Liver (tissue), 9 donors: ENCODE data around the gene PKP3. TPM values are rescaled to one million over a fixed set of nuclear protein-coding genes. Genes with fewer than 3 reads are reported as not detected.

Experiments
- DNase-seq: peaks from one replicate; pipeline ENCODE4 v3.0.0-alpha.2; 2017; ENCODE audit warnings: low spot score
- H3K27ac ChIP-seq, 2 donors: one replicate each; pipeline ENCODE4 v1.7.0; 2013; ENCODE audit warnings: inconsistent platforms in 2 of 2, low read length in 2 of 2, control low read depth in 1 of 2, low read depth in 1 of 2, mild to moderate bottlenecking in 1 of 2
- H3K27me3 ChIP-seq, 4 donors: one replicate each; pipeline versions ENCODE4 v1.6.1 to v1.7.0; 2013; ENCODE audit warnings: low read length in 3 of 4, inconsistent platforms in 1 of 4, mild to moderate bottlenecking in 1 of 4, moderate library complexity in 1 of 4; ENCODE audit not compliant: control insufficient read depth in 4 of 4, insufficient read depth in 4 of 4
- H3K36me3 ChIP-seq, 4 donors: one replicate each; pipeline versions ENCODE4 v1.6.1 to v1.7.0; 2013; ENCODE audit warnings: low read length in 3 of 4, mild to moderate bottlenecking in 3 of 4, low read depth in 1 of 4, moderate library complexity in 1 of 4; ENCODE audit not compliant: control insufficient read depth in 4 of 4, insufficient read depth in 3 of 4
- H3K4me1 ChIP-seq, 4 donors: one replicate each; pipeline versions ENCODE4 v1.6.1 to v1.7.0; 2013; ENCODE audit warnings: low read length in 3 of 4, mild to moderate bottlenecking in 3 of 4, moderate library complexity in 1 of 4; ENCODE audit not compliant: control insufficient read depth in 4 of 4, insufficient read depth in 4 of 4
- H3K4me3 ChIP-seq, 3 donors: one replicate each; pipeline versions ENCODE4 v1.6.1 to v1.7.0; 2013; ENCODE audit warnings: low read length in 3 of 3, control low read depth in 1 of 3, low read depth in 1 of 3, mild to moderate bottlenecking in 1 of 3
- H3K9ac ChIP-seq, 2 donors: one replicate each; pipeline ENCODE4 v1.7.0; 2013; ENCODE audit warnings: low read length in 2 of 2, mild to moderate bottlenecking in 2 of 2, moderate library complexity in 2 of 2, control low read depth in 1 of 2, low read depth in 1 of 2
- H3K9me3 ChIP-seq, 4 donors: one replicate each; pipeline versions ENCODE4 v1.6.1 to v1.7.0; 2013; ENCODE audit warnings: low read length in 3 of 4; ENCODE audit not compliant: control insufficient read depth in 4 of 4
- ATF3 ChIP-seq: IDR thresholded peaks from 2 replicates; pipeline ENCODE4 v1.6.1; 2016; ENCODE audit warnings: antibody characterized with exemption
- CTCF ChIP-seq: fragments of 150-350 bp; IDR thresholded peaks from 2 replicates; pipeline ENCODE4 v1.5.1; 2017; ENCODE audit warnings: improper control_type of control experiment, low read depth, low read length; ENCODE audit not compliant: missing input control
- EGR1 ChIP-seq, 2 donors: IDR thresholded peaks; 2 replicates each; pipeline ENCODE4 v1.6.1; 2016 to 2018; ENCODE audit warnings: antibody characterized with exemption in 2 of 2, low read depth in 2 of 2
- FOXA1 ChIP-seq: IDR thresholded peaks from 2 replicates; pipeline ENCODE4 v1.6.1; 2016; ENCODE audit warnings: antibody characterized with exemption
- FOXA2 ChIP-seq: IDR thresholded peaks from 2 replicates; pipeline ENCODE4 v1.6.1; 2016; ENCODE audit warnings: antibody characterized with exemption
- GABPA ChIP-seq, 2 donors: IDR thresholded peaks in 1 of 2; conservative IDR thresholded peaks in 1 of 2; 2 replicates each; pipeline ENCODE4 v1.6.1; 2016; ENCODE audit warnings: antibody characterized with exemption in 2 of 2, mild to moderate bottlenecking in 1 of 2, moderate library complexity in 1 of 2
- HNF4A ChIP-seq, 2 donors: conservative IDR thresholded peaks; 2 replicates each; pipeline ENCODE4 v1.6.1; 2016; ENCODE audit warnings: antibody characterized with exemption in 2 of 2, mild to moderate bottlenecking in 2 of 2
- HNF4G ChIP-seq: IDR thresholded peaks from 2 replicates; pipeline ENCODE4 v1.6.1; 2016; ENCODE audit warnings: antibody characterized with exemption
- NR2F2 ChIP-seq: IDR thresholded peaks from 2 replicates; pipeline ENCODE4 v1.6.1; 2016; ENCODE audit warnings: antibody characterized with exemption
- RAD21 ChIP-seq, 2 donors: IDR thresholded peaks; 2 replicates each; pipeline ENCODE4 v1.6.1; 2016; ENCODE audit warnings: antibody characterized with exemption in 2 of 2, mild to moderate bottlenecking in 2 of 2
- SP1 ChIP-seq: IDR thresholded peaks from 2 replicates; pipeline ENCODE4 v1.6.1; 2018; ENCODE audit warnings: antibody characterized with exemption, mild to moderate bottlenecking
- TAF1 ChIP-seq: conservative IDR thresholded peaks from 2 replicates; pipeline ENCODE4 v1.6.1; 2016; ENCODE audit warnings: antibody characterized with exemption, mild to moderate bottlenecking
- YY1 ChIP-seq: IDR thresholded peaks from 2 replicates; pipeline ENCODE4 v1.6.1; 2016; ENCODE audit warnings: antibody characterized with exemption, mild to moderate bottlenecking
- ZBTB33 ChIP-seq: IDR thresholded peaks from 2 replicates; pipeline ENCODE4 v1.6.1; 2016; ENCODE audit warnings: antibody characterized with exemption
- WGBS: extraction: QIAGEN DNeasy Blood & Tissue Kit; methylation state at CpG from one replicate; pipeline ENCODE4 v1.1.7; 2013; 5-methylcytosine and 5-hydroxymethylcytosine counted together
- polyA plus RNA-seq, 2 donors: library from polyadenylated mRNA; stranded (reverse) in 1 of 2; unstranded in 1 of 2; fragments of 200-250 nt in 1 of 2; fragments of >200 nt in 1 of 2; fragmentation: Nextera tagmentation in 1 of 2; extraction: Ambion mirVana in 1 of 2; gene quantifications; one replicate each; pipeline versions ENCODE4 v1.2.1 to v1.2.3, GENCODE V29; 2013 to 2015
- total RNA-seq, 2 donors: library from RNA; depleted of rRNA; stranded (reverse); fragments of >200 nt; gene quantifications; one replicate each; pipeline ENCODE4 v1.2.3, GENCODE V29; 2014
- TF ChIP-seq, protein P1 (sequence below): IDR thresholded peaks from 2 replicates; pipeline ENCODE4 v1.6.1; 2016; ENCODE audit warnings: antibody characterized with exemption
- donor health status: healthy.
- donor health status: healthy.
- donor health status: healthy.
- donor health status: healthy.
- donor health status: healthy.

The PKP3 gene
- total and polyA plus RNA-seq, 4 donors, result 0.08 to 0.37 (median 0.25) TPM; not detected in 1

DNA sequence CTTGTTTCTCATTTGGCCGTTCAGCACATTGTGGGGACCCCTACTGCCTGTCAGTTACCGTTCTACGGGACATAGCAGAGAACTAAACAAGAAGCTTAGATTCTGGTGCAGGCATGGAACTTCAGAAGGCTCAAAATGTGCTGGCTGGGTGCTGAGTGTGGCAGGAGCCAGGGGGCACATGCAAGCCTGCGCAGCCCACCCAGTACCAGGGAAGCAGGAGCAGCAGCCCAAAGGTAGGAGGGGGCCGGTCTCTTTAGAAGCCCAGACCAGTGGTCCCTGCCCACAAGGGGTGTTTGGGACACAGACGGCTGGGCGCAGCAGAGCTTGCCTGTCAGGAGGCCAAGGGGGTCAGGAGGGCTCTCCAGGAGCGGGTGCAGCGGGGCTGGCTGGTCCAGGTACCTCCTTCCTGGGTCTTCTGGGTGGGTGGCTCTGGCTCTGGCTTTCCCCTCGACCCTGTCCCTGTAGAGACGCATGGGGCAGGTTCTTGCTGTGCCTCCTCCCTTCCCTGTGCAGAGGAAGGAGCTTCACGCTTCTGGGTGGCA is 58.3 kb downstream of the PKP3 start:
- 94% methylated on average over 12 of the region's 12 CpGs for WGBS
- Histone ChIP-seq H3K4me3 (no peak overlapping the region), H3K27me3 (no peaks in the 10 kb centered on the region), H3K4me1 (peaks cover 8 to 31% (median 23%) of the 10 kb centered on the region in 4 donors), H3K9me3 (no peaks in the 10 kb centered on the region), H3K9ac (no peak overlapping the region), H3K36me3 (peaks cover 3 to 18% (median 5%) of the 10 kb centered on the region in 4 donors), H3K27ac (no peak overlapping the region)
- TF ChIP-seq EGR1 (IDR thresholded peaks at IDR 0.05; ENCODE audit: low read depth in 2 of 2), result no peak
- no peak for TF ChIP-seq NR2F2
- TF ChIP-seq, protein P1, sequence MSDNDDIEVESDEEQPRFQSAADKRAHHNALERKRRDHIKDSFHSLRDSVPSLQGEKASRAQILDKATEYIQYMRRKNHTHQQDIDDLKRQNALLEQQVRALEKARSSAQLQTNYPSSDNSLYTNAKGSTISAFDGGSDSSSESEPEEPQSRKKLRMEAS, result no peak
- no peak for TF ChIP-seq HNF4A (conservative IDR thresholded peaks at IDR 0.05)
- TF ChIP-seq FOXA1, result no peak
- TF ChIP-seq RAD21 (IDR thresholded peaks at IDR 0.05), result no peak
- TF ChIP-seq CTCF, result no peak
- no peak for TF ChIP-seq GABPA (IDR thresholded peaks at IDR 0.05 in 1 of 2, conservative IDR thresholded peaks at IDR 0.05 in 1 of 2)
- no peak for TF ChIP-seq HNF4G
- no peak for DNase-seq

GRCh38 chr11:452916-453527 is 59.0 kb downstream of the PKP3 start:
- H3K27me3 ChIP-seq, result no peaks in the 10 kb centered on the region
- H3K9me3 ChIP-seq, result no peaks in the 10 kb centered on the region
- 92% methylated on average over 19 of the region's 19 CpGs for WGBS
- DNase-seq, result no peak
- no peak for TF ChIP-seq SP1
- no peak for TF ChIP-seq ZBTB33
- no peak for TF ChIP-seq TAF1
- TF ChIP-seq YY1, result no peak
- no peak for TF ChIP-seq FOXA2
- TF ChIP-seq ATF3, result no peak
- no peak overlapping the region for H3K9ac ChIP-seq
- peaks cover 8 to 31% (median 23%) of the 10 kb centered on the region in 4 donors for H3K4me1 ChIP-seq
- H3K27ac ChIP-seq, result no peak overlapping the region
- H3K4me3 ChIP-seq, result no peak overlapping the region
- H3K36me3 ChIP-seq, result peaks cover 3 to 18% (median 5%) of the 10 kb centered on the region in 4 donors
